GM21447 (cell line): ENCODE results near the gene GABRB3.

ENCODE experiments used
- ATAC-seq: cut with Tn5 transposase; IDR thresholded peaks from one replicate; pipeline ENCODE4 v1.9.1; 2021; ENCODE audit not compliant: unreplicated experiment

The GABRB3 gene

GRCh38 chr15:26772154-26773066, at the start of gene GABRB3:
Gene GABRB3, minus strand, starts transcription at chr15:26773066.
- ATAC-seq = no peak

- no peak for ATAC-seq
Measured at GRCh38 chr15:26807517-26808427, 34.9 kb upstream of the GABRB3 start.

GRCh38 chr15:26806574-26806973, 33.7 kb upstream of the GABRB3 start:
- ATAC-seq = no peak

GRCh38 chr15:26806151-26806550, 33.3 kb upstream of the GABRB3 start:
- ATAC-seq = no peak

- ATAC-seq = no peak
Measured at GRCh38 chr15:26805470-26805869, 32.6 kb upstream of the GABRB3 start.

GRCh38 chr15:26804063-26804804, 31.4 kb upstream of the GABRB3 start:
- ATAC-seq = no peak

- ATAC-seq = no peak
Measured at GRCh38 chr15:26790118-26790517, 17.3 kb upstream of the GABRB3 start.

- no peak for ATAC-seq
Measured at GRCh38 chr15:26781816-26782215, 8.9 kb upstream of the GABRB3 start.

GRCh38 chr15:26773917-26774316, 1.1 kb upstream of the GABRB3 start:
- ATAC-seq = no peak

GRCh38 chr15:26773067-26773877, 406 bp upstream of the GABRB3 start:
- ATAC-seq = no peak

- no peak for ATAC-seq
Measured at GRCh38 chr15:26771578-26772153, 1.2 kb downstream of the GABRB3 start.

GRCh38 chr15:26771168-26771567, 1.7 kb downstream of the GABRB3 start:
- no peak for ATAC-seq

- ATAC-seq = no peak
Measured at GRCh38 chr15:26767169-26767670, 5.6 kb downstream of the GABRB3 start.

- ATAC-seq = no peak
Measured at GRCh38 chr15:26766262-26766661, 6.6 kb downstream of the GABRB3 start.

GRCh38 chr15:26759986-26760385, 12.9 kb downstream of the GABRB3 start:
- no peak for ATAC-seq

GRCh38 chr15:26758079-26758478, 14.8 kb downstream of the GABRB3 start:
- ATAC-seq = no peak

- ATAC-seq = no peak
Measured at GRCh38 chr15:26757141-26757540, 15.7 kb downstream of the GABRB3 start.

GRCh38 chr15:26744894-26745293, 28.0 kb downstream of the GABRB3 start:
- ATAC-seq = no peak

- ATAC-seq = no peak
Measured at GRCh38 chr15:26739791-26740190, 33.1 kb downstream of the GABRB3 start.

GRCh38 chr15:26738996-26739395, 33.9 kb downstream of the GABRB3 start:
- no peak for ATAC-seq
